Chondrocyte (in vitro differentiated cells): ENCODE results near the gene MEI1. TPM values are rescaled to one million over a fixed set of nuclear protein-coding genes. Genes with fewer than 3 reads are reported as not detected.

Source experiments
- DNase-seq: peaks from one replicate; pipeline ENCODE4 v3.0.0; 2021; ENCODE audit warnings: mixed read lengths, low spot score
- H3K27ac Mint-ChIP-seq: one replicate; pipeline ENCODE4 v1.8.0; 2021; ENCODE audit warnings: mild to moderate bottlenecking, moderate library complexity, mixed read lengths; ENCODE audit not compliant: unreplicated experiment
- H3K27me3 Mint-ChIP-seq: 2 replicates; pipeline ENCODE4 v1.8.0; 2021; ENCODE audit warnings: low read depth, mixed read lengths
- H3K36me3 Mint-ChIP-seq: 2 replicates; pipeline ENCODE4 v1.8.0; 2021; ENCODE audit warnings: low read depth, mixed read lengths
- H3K4me1 Mint-ChIP-seq: 2 replicates; pipeline ENCODE4 v1.8.0; 2021; ENCODE audit warnings: low read depth, mild to moderate bottlenecking, mixed read lengths
- H3K4me3 Mint-ChIP-seq: one replicate; pipeline ENCODE4 v1.8.0; 2021; ENCODE audit warnings: mild to moderate bottlenecking, moderate library complexity, mixed read lengths; ENCODE audit not compliant: unreplicated experiment
- H3K9me3 Mint-ChIP-seq: 2 replicates; pipeline ENCODE4 v1.8.0; 2021; ENCODE audit warnings: low read depth, mixed read lengths
- total RNA-seq: library from RNA; stranded (reverse); gene quantifications from 3 replicates; pipeline ENCODE4 v1.2.1, GENCODE V29; 2021
- TF ChIP-seq, protein P1 (sequence below): fragments of 200-600 bp; sonication (generic); IDR thresholded peaks from 2 replicates; pipeline ENCODE4 v1.5.0; 2021; ENCODE audit warnings: antibody characterized with exemption, mild to moderate bottlenecking, moderate library complexity

MEI1 gene
- total RNA-seq, 1 donor from 2014 or later = 0.40 TPM

DNA sequence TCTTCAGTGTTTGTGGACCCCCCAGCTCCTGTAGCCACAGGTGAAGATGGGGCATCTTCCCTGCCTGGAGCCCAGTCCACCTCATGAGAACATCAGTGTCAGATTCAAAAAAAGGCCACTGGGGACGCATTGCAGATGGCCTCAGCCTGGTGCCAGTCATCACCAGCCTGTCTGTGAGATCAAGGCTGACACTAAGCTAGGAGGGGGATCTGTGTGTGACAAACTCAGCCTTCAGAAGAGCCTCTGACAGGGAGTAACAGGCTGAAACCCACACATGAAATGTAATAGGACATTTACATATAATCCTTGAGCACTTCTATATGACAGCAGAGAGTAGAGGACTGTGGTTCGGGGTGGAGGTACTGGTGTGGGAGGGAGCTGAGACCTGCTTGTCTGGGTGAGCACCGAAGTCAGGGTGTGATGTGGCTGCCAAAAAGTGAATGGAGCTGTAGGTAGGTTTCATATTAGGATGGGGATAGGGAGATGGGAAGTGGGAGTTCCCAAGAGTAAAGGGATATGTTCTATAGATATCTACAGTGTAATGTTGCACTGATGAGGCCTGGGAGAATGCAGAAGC lies 80.7 kb downstream of the MEI1 start:
- Mint-ChIP-seq H3K9me3 (no peaks in the 10 kb centered on the region), H3K4me3 (no peak overlapping the region), H3K4me1 (no peaks in the 10 kb centered on the region), H3K36me3 (no peaks in the 10 kb centered on the region), H3K27me3 (no peaks in the 10 kb centered on the region), H3K27ac (no peak overlapping the region)
- TF ChIP-seq, protein P1, sequence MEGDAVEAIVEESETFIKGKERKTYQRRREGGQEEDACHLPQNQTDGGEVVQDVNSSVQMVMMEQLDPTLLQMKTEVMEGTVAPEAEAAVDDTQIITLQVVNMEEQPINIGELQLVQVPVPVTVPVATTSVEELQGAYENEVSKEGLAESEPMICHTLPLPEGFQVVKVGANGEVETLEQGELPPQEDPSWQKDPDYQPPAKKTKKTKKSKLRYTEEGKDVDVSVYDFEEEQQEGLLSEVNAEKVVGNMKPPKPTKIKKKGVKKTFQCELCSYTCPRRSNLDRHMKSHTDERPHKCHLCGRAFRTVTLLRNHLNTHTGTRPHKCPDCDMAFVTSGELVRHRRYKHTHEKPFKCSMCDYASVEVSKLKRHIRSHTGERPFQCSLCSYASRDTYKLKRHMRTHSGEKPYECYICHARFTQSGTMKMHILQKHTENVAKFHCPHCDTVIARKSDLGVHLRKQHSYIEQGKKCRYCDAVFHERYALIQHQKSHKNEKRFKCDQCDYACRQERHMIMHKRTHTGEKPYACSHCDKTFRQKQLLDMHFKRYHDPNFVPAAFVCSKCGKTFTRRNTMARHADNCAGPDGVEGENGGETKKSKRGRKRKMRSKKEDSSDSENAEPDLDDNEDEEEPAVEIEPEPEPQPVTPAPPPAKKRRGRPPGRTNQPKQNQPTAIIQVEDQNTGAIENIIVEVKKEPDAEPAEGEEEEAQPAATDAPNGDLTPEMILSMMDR = no peak
- no peak for DNase-seq

DNA sequence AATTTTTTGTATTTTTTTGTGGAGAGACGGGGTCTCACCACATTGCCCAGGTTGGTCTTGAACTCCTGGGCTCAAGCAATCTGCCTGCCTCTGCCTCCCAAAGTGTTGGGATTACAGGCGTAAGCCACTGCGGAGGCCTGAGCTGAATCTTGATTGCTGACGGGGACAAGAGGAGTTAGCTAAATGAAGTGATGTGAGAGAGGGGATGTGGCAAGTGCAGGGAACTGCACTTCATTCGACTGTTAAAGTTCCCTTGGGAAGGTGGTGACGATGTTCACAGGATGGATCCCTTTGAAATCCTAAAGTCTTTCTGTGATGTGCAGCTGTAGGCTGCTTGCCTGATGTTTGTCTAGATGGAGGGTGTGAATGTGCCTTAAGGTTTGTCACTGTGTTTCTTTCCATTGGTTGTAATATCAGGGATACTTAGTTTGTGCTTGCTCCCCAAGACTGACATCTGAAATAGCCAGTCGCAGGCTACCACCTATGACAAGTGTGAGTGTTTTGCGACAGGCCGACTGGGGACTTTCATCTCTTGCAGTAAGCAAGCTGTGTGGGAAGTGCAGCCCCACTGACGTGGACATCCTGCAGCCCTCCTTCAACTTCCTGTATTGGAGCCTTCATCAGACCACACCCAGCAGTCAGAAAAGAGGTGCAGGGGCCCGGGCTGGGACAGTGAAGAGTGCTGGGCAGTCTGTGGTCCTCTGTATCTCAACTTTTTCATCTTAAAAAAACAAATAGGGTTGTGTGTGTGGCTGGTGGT lies 81.6 kb downstream of the MEI1 start:
- H3K27me3 Mint-ChIP-seq = no peaks in the 10 kb centered on the region
- H3K4me3 Mint-ChIP-seq = no peak overlapping the region
- H3K36me3 Mint-ChIP-seq = no peaks in the 10 kb centered on the region
- no peaks in the 10 kb centered on the region for H3K4me1 Mint-ChIP-seq
- TF ChIP-seq, protein P1 = no peak
- H3K27ac Mint-ChIP-seq = no peak overlapping the region
- H3K9me3 Mint-ChIP-seq = no peaks in the 10 kb centered on the region
- no peak for DNase-seq

DNA sequence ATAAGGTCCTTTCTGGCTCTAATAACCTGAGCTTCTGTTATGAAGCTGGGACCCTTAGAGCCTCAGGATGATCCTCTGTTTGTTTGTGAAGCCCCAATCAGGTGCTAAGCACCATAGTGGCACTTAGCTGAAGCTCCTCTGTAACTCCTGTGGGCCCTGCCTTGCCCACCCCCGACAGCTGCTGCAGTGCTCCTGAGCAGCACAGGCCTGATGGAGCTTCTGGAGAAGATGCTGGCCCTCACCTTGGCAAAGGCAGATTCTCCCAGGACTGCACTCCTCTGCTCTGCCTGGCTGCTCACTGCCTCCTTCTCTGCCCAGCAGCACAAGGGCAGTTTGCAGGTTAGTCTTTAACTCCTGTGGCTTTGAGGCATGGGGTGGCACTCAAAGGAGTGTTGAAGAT lies 82.2 kb downstream of the MEI1 start:
- Mint-ChIP-seq H3K36me3 (no peaks in the 10 kb centered on the region), H3K27me3 (no peaks in the 10 kb centered on the region), H3K9me3 (no peaks in the 10 kb centered on the region), H3K4me3 (no peak overlapping the region), H3K4me1 (no peaks in the 10 kb centered on the region), H3K27ac (no peak overlapping the region)
- TF ChIP-seq, protein P1 = no peak
- DNase-seq = no peak

DNA sequence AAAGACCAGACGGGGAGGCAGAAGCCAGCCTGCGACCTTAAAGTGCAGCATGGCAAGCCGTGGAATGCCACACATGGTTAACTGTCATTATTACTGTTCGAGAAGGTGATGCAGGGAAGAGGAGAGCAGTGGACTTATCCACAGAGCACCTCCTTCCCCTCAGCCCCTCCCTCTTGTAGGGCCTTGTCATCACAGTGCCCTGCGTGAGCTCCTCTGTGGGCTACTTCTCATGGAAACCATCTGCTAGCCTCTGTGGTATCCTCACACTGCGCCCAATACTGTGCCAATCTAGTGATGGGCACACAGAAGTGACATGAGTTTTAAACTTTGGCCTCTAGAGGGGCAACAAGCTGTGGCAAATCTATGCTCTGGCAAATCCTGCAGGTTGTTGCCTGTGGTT lies 83.0 kb downstream of the MEI1 start:
- Mint-ChIP-seq H3K27ac (no peak overlapping the region), H3K4me3 (no peak overlapping the region), H3K27me3 (no peaks in the 10 kb centered on the region), H3K36me3 (no peaks in the 10 kb centered on the region), H3K9me3 (no peaks in the 10 kb centered on the region), H3K4me1 (no peaks in the 10 kb centered on the region)
- no peak for DNase-seq
- TF ChIP-seq, protein P1 = no peak

DNA sequence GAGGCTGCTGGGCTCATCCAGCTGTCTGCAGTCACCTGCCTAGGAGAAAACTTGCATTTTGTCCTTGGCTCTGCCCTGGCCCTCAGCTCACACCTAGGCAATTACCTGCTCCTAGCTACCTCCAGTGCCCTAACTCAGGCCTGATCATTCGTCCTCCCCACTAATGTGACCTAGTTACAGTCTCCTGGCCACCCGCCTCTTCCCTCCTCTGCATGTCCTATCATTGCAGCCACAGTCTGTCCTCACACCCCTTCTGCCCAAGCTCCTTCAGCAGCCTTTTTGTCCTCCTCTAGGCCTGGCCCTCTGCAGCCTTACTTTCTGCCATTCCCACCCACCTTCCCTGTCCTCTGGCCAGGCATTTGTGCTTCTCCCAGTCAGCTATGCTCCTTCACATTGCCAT lies 83.4 kb downstream of the MEI1 start:
- H3K4me1 Mint-ChIP-seq = no peaks in the 10 kb centered on the region

More for the DNA sequence above, 83.4 kb downstream of the MEI1 start:
- Mint-ChIP-seq H3K36me3 (no peaks in the 10 kb centered on the region), H3K9me3 (no peaks in the 10 kb centered on the region), H3K27me3 (no peaks in the 10 kb centered on the region), H3K4me3 (no peak overlapping the region), H3K27ac (no peak overlapping the region)
- no peak for DNase-seq
- TF ChIP-seq, protein P1 = no peak
